Astrocyte of the spinal cord (primary cell): ENCODE measurements around the gene METTL27.
A peak's percentile ranks its signal among the peaks of the same experiment; 100 is the strongest.

Source experiments
- DNase-seq: peaks from one replicate; pipeline ENCODE4 v3.0.0; 2011; ENCODE audit warnings: low read depth, low spot score
- H3K4me3 ChIP-seq: 2 replicates; pipeline ENCODE4 v1.5.1; 2011; ENCODE audit warnings: low read depth, mild to moderate bottlenecking, low read length, moderate library complexity
- in situ Hi-C: cut with HindIII; loops from 2 replicates; pipeline ENCODE4 v1.10.0; 2017; ENCODE audit warnings: low sequenced_read_pairs
- TF ChIP-seq, protein P1 (sequence below): IDR thresholded peaks from 2 replicates; pipeline ENCODE4 v1.5.1; 2012; ENCODE audit warnings: low read depth, mild to moderate bottlenecking, low read length, inconsistent platforms

METTL27 gene, protein sequence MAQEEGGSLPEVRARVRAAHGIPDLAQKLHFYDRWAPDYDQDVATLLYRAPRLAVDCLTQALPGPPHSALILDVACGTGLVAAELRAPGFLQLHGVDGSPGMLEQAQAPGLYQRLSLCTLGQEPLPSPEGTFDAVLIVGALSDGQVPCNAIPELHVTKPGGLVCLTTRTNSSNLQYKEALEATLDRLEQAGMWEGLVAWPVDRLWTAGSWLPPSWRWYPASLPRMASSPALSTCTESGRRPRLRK

DNA sequence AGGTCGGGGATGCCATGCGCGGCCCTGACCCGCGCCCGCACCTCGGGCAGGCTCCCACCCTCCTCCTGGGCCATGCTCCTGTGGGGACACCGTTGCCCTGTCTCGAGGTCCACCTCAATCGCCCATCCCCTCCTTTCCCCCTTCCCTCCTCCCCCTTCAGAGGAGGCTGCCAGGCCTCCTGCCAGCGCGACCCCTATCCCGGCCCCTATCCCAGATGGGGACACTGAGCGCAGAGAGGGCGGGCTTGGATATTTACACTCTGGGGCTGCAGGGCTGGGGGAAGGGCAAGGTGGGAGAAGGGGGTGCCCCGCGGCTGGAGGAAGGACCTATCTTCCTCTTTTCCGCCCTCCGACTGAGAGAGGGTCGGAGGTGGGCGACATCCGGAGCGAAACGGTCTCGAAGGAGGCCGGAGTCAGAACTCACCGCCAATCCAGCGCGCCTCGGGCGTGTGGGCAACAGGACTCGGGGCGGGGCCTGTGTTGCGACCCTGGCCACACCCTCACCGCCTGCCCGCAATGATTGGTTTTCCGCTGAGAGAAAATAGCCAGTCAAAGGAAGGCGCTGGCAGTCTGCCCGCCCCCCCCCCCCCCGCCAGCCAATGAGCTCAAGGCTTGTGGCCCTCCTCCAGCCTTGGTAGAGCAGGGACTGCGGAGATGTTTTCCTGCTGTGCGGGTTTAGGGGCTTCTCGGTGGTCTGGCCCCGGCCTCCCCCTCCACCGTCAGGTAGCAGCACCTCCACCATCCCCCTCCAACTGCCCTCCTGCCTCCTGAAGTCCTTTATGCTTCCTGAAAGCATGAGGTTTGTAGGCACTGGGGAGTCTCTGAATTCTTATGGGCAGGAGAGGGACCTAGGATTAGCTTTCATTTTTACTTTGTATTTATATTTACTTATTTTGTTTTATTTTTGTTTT is at the start of gene METTL27:
Gene METTL27, minus strand, starts transcription at position 450 of the 910 bp plus-strand sequence. Its CDS starts 376 bp downstream, at position 74.
- in situ Hi-C loops: no loop called here
- peak within 1 kb of the TSS; percentile 65 for H3K4me3 ChIP-seq
- DNase-seq: peak; percentile 91
- TF ChIP-seq, protein P1, sequence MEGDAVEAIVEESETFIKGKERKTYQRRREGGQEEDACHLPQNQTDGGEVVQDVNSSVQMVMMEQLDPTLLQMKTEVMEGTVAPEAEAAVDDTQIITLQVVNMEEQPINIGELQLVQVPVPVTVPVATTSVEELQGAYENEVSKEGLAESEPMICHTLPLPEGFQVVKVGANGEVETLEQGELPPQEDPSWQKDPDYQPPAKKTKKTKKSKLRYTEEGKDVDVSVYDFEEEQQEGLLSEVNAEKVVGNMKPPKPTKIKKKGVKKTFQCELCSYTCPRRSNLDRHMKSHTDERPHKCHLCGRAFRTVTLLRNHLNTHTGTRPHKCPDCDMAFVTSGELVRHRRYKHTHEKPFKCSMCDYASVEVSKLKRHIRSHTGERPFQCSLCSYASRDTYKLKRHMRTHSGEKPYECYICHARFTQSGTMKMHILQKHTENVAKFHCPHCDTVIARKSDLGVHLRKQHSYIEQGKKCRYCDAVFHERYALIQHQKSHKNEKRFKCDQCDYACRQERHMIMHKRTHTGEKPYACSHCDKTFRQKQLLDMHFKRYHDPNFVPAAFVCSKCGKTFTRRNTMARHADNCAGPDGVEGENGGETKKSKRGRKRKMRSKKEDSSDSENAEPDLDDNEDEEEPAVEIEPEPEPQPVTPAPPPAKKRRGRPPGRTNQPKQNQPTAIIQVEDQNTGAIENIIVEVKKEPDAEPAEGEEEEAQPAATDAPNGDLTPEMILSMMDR: no peak

DNA sequence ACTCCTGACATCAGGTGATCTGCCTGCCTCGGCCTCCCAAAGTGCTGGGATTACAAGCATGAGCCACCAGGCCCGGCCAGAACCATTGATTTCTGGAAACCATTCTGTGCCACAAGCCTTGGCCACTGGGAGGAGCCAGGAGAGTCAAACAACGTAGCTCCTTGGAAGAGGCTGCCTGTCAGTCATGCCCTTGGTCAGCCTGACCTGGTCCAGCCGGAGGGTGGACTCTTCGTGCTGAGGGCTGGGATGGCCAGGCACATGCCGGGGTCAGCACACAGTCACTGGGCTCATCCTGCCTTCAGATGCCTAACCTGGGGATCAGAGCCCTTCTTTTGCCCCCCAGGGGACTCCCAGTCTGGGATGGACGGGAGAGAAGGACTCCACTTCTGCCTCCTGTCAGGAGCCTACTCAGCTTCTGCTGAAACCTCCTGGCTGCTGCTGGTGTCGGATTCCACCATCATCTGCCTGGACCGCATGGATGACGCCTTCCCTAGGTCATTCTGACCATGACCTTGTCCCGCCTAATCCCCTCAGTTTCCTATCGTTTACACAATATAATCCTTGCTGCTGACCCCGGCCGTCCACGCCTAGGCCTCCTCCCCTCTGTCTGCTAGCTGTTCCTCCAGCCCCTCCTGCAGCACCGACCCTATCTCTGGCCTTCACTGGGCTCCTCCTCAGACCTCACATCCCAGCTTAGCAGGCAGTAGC is 49.0 kb upstream of the METTL27 start:
- peak; percentile 13 for DNase-seq
- no peak overlapping the region for H3K4me3 ChIP-seq
- in situ Hi-C loops: no loop called here
- TF ChIP-seq, protein P1: peak; percentile 19

DNA sequence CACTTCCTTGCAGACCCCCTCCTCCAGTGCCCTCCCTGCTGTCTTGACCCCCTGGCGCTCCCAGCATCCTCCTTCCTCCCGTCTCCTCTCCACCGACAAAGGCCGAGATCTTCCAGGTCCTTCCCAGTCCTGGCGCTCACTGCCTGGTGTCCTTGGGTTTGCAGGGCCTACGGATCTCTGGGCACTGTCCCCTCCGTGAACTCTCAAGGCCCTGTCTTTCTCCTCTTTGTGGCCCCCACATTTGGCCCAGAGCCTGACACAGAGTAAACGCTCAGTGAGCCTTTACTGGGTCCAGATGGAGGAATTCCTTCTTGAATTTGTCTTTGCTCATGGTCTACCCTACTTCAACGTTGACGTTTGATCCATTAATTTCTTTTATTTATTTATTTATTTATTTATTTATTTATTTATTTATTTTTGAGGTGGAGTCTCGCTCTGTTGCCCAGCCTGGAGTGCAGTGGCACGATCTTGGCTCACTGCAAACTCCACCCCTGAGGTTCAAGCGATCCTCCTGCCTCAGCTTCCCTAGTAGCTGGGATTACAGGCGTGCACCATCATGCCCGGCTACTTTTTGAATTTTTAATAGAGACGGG is 48.3 kb upstream of the METTL27 start:
- no peak overlapping the region for H3K4me3 ChIP-seq
- in situ Hi-C loops: no loop called here
- TF ChIP-seq, protein P1: no peak
- peak; percentile 29 for DNase-seq

DNA sequence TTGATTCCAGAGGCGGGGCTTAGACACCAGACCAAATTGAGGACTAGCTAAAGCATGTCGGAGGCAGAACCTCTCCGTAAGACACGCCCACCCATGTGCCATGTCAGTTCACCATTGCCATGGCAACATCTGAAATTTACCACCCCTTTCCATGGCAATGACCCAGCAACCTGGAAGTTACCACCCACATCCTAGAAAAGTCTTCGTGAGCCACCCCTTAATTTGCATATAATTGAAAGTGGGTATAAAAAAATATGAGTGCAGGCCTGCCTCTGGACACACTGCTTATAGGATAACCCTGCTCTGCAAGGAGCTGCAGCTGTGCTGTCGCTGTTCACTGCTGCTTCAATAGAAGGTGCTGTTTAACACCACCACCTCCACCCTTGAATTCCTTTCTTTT is 46.6 kb upstream of the METTL27 start:
- TF ChIP-seq, protein P1: no peak
- in situ Hi-C loops: no loop called here

DNA sequence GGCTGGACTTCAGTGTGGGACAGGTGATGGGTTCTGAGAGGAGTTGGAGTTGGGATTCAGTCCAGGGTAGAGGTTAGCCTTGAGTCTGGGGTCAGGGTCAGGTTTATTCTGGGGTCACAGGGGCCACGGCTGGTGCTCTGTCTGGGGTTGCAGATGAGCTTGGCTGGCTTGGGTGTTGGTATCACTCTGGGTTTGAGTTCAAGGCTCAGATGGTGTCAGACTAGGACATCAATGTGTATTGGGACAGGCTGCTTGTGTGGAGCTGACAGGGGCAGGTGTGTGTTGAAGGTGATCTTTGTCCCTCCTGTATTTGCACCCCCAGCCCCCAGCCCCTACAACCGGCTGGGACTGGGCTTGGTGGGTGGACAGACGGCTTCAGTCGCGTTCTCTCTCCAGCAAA is 45.4 kb upstream of the METTL27 start:
- TF ChIP-seq, protein P1: no peak
- H3K4me3 ChIP-seq: no peak overlapping the region
- in situ Hi-C loops: no loop called here
- DNase-seq: no peak

More for the DNA sequence above, 46.6 kb upstream of the METTL27 start:
- no peak for DNase-seq
- no peak overlapping the region for H3K4me3 ChIP-seq
